Stimulated activated CD4-positive, alpha-beta T cell treated with anti-CD3 and anti-CD28 coated beads, Interleukin-4, amount 100 ng/mL, for 24 hours (primary cell): ENCODE data around the gene DCST2.
"Not testable (repeated sequence)": the region's sequence is repeated elsewhere in the genome, so short reads cannot be mapped to it uniquely, and the experiment has no call there.

Experiments used
- DNase-seq: peaks from one replicate; pipeline ENCODE4 v3.0.0-alpha.2; 2020

Gene DCST2

DNA sequence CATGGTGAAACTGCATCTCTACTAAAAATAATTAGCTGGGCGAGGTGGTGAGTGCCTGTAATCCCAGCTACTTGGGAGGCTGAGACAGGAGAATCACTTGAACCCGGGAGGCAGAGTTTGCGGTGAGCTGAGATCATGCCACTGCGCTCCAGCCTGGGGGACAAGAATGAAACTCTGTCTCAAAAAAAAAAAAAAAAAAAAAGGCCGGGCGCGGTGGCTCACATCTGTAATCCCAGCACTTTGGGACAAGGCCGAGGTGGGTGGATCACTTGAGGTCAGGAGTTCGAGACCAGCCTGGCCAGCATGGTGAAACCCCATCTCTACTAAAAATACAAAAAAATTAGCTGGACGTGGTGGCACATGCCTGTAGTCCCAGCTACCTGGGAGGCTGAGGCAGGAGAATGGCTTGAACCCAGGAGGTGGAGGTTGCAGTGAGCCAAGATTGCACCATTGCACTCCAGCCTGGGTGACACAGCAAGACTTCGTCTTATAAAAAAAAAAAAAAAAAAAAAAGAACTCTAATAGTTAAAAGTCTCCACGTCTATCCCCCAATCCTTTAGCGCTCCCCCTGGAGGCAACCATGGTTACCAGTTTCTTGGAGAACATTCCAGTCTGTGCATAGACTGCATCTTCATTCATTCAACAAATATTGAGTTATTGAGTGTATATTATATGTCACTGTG lies 38.1 kb downstream of the DCST2 start:
- DNase-seq: not testable (repeated sequence)

DNA sequence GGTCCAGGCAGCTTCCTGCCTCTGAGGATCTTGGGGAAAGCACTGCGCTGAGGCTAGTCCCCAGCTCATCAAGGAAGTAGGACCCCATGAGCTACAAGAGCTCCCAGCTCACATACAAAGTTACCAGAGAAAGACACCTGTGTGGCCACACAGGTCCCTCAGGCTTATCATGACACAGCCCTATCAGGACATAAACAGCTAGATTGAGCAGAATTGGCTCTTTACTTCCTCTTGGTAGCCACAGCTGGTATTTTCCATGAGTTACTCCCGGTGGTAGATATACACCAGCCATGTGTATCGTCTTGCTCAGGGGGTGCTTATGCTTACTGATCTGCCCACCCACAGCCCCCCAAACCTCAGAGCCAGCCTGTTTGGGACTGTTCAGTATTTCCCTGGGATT lies 39.0 kb downstream of the DCST2 start:
- no peak for DNase-seq

DNA sequence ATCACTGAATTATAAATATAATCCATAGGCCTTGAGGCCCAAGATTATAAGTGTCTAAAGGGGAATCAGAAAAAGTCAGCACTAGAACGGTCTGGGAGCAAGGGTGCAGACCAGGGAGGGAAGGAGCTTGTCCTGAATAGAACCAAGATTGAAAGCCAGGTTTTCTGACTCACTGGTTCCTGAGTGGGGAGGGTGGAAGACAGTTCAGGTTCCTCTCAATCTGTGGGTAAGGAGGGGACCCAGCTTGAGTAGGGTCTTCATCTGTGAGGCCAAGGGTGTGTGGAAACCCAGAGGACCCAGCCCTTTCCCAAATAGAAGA lies 39.4 kb downstream of the DCST2 start:
- DNase-seq: no peak

DNA sequence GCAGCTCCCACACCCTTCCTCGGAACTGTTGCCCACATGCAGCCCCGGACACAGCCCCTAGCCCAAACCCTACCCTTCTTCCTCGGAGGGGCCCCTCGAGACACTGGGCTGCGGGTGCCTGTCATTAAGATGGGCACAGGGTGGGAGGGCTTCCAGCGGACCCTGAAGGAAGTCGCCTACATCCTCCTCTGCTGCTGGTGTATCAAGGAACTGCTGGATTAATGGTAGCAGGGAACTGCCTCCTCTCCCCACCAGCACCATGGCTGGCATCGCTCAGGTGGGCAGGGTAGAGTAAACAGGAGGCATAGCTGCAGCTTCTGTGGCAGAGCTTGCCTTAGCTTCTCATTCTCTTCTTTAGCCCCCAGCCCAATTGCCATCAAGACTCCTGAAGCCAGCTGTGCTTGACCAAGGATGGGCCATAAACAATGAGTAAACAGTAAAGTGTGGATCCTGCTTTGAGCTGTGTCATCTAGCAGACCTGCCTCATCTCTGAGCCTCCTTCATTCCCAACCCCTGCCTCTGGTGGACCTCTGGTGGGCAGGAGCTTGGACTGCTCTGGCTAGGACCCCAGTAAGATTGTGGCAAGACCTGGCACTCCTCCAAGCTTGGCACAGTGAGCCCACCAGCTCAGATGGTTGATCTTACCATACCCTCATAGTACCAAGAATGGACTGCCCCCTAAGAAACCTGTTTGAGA lies 39.9 kb downstream of the DCST2 start, which contains the start of gene LENEP:
TSS of gene LENEP (plus strand) at position 15 of the 697 bp plus-strand sequence. CDS start at position 37, 22 bp downstream.
- DNase-seq: no peak

DNA sequence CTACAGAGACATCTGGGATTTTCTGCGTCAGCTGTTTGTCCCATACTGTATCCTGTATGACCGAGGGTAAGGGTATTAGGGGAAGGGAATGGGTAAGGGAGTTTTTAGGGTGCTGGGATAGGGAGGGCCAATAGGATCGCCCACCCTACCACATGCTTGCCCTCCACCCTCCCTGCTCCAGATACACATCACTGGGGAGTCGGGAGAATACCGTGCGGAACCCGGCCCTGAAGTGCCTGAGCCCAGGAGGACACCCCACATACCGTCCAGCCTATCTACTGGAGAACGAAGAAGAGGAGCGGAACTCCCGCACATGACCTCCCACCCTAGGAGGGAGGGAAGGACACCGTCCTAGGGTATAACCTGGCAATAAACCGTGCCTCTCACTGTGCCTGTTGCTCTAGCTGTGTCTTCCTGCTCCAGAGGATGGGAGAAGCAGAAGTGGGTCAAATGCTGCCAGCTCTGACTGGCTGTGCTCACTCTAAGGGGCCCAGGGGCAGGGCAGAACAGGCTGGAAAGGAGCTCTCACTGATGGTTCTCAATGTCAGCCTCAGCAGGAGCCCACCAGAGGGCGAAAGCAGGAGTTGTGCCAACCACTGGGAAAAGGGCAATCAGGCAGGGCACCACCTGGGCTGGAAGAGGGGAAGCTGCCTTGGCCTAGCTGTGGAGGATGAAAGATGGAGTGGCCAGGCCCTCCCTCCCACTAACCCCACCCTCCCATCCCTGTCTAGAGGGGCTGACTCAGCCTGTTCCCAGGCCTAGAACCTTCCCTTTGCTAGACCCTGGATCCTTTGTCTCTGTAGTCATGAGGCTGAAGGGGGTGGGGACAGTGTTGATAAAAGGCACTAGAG lies 40.6 kb downstream of the DCST2 start:
- no peak for DNase-seq

DNA sequence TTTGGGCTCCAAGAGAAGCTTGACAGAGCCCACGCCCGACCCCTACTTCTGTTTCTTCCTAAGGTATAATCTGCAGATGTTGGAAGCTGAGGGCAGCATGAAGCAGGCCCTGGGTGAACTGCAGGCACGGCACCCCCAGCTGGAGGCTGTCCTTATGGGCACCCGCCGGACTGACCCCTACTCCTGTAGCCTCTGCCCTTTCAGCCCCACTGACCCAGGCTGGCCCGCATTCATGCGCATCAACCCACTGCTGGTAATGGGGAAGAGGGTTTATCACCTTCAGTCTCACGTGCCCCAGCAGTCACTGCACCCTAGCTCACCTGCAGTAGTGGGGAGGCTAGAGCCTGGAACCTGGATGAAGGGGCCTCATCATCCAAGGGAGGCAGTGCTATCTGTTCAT lies 43.3 kb downstream of the DCST2 start:
- DNase-seq: no peak

DNA sequence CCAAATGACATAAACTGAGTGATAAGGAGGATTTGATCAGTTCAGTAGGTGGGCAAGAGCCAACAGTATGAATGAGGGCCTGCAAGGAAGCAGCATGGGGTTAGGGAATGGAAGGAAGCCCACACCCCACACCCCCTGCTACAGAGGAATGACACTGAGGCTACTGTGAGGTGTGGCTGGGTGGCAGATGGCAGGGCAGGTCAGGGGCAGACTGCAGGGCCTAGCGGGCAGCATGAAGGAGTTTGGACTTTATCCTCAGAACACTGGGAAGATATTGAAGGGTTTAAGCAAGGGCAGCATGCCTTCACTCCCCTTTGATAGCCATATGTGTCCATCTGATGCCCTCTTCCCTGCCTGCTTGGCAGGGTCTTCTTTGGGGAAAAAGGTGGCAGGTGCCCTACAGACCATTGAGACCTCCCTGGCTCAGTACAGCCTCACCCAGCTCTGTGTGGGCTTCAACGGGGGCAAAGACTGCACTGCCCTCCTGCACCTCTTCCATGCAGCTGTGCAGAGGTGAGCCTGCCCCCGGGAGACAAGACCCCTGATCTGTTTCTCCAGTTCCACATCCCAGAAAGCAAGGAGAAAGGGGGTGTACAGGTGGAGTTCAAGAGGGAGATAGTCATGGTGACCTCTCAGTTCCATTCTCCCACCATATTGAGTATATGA lies 44.3 kb downstream of the DCST2 start:
- no peak for DNase-seq

DNA sequence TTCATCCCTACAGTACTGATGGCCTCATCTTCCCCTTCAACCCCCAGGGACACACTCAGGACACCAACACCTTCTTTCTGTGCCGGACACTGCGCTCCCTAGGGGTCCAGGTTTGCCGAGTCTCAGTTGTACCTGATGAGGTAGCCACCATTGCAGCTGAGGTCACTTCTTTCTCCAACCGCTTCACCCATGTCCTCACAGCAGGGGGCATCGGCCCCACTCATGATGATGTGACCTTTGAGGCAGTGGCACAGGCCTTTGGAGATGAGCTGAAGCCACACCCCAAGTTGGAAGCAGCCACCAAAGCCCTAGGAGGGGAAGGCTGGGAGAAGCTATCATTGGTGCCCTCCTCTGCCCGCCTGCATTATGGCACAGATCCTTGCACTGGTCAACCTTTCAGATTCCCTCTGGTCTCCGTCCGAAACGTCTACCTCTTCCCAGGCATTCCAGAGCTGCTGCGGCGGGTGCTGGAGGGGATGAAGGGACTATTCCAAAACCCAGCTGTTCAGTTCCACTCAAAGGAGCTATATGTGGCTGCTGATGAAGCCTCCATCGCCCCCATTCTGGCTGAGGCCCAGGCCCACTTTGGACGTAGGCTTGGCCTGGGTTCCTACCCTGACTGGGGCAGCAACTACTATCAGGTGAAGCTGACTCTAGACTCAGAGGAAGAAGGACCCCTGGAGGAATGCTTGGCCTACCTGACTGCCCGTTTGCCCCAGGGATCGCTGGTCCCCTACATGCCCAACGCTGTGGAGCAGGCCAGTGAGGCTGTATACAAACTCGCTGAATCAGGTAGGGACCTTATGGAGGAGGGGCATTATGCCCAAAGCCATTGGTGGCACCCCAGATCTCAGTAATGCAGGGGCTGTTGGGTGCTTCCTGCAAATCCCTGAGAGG lies 45.3 kb downstream of the DCST2 start:
- DNase-seq: no peak

DNA sequence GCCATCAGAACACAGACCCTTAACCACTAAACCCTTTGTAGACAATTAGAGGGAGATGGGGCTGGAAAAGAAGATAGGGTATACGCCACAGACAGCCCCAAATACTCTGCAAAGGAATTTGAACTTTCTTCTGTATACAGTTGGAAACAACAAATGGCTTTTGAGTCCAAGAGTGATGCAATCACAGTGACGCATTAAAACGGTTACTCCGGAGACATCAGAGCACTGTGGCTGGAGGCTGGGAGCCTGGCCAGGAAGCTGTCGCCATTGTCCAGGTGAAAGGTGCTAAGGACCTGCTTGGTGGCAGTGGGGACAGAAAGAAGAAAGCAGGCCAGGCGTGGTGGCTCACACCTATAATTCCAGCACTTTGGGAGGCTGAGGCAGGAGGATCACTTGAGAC lies 46.3 kb downstream of the DCST2 start:
- DNase-seq: no peak

DNA sequence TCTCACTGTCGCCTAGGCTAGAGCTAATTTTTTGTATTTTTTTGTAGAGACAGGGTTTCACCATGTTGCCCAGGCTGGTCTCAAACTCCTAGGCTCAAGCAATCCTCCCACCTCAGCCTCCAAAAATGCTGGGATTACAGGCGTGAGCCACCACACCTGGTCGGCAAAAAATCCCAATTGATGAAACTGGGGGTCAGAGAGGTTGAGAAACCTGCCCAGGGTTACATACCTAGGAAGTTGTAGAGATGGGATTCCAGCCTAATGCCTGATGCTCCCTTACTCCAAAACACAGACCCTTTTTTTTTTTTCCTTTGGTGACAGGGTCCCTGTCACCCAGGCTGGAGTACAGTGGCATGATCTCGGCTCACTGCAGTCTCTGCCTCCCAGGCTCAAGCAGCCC lies 46.8 kb downstream of the DCST2 start:
- DNase-seq: not testable (repeated sequence)

DNA sequence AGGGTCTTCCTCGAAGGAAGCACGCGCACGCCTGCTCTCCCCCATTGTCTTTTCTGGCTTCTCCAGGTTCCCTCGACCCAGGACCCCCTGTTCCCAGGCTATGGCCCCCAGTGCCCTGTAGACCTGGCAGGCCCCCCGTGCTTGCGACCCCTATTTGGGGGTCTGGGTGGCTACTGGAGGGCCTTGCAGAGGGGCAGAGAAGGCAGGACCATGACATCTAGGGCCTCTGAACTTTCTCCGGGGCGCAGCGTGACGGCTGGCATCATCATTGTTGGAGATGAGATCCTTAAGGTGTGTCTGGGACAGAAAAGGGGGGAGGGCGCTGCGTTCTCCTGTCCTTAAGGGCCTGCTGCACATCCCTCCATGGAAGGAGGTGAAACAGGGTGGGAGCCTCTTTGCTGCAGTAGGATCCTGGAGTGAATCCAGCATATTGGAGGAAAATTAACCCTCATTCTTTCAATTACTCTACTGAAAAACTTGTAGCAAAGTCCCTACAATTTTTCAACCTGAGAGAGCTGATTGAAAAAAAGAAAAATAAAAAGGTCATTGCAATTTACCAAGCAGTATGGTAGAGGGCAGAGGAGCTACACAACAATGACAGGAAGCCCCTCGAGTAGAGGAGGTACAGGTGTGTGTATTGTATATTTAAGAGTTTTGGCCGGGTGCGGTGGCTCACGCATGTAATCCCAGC lies 49.7 kb downstream of the DCST2 start:
- DNase-seq: no peak

DNA sequence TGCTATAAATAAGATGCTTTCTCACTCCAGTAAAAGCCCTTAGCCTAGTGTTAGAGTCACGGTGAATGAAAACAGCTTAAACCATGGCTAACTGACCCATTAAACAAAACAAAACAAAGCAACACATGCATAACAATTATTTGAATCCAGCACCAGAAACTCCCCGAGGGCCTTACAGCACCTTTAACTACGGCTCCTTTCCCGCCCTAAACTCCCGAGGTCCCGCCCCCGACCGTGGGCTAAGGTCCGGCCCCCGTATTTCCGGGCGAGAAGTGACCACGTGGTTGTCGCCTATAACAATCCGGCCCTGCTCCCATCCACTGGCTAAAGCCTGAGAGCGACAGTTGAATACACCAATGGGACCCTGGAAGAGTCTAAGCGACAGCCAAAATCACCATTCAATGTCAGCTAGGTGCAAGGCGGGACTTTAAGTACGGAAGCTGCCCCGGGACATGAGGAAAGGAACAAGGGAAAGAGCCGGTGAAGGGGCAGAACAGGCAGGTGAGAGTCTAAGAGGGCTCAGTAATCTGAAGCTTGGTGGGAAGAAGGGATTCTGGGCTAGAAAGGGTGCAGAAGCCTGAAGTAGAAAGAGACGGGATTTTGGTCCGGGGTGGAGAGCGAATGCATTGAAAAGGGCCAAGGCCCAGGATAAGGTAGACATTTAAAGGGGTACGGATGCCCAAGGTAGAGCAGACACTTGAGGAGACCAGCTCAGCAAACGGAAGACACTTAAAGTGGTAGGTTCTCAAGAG lies 50.5 kb downstream of the DCST2 start, which contains the start of gene FLAD1:
TSS of gene FLAD1 (plus strand) at position 448 of the 752 bp plus-strand sequence. CDS start 351 bp downstream, outside the sequence.
- DNase-seq: peak; percentile 98

DNA sequence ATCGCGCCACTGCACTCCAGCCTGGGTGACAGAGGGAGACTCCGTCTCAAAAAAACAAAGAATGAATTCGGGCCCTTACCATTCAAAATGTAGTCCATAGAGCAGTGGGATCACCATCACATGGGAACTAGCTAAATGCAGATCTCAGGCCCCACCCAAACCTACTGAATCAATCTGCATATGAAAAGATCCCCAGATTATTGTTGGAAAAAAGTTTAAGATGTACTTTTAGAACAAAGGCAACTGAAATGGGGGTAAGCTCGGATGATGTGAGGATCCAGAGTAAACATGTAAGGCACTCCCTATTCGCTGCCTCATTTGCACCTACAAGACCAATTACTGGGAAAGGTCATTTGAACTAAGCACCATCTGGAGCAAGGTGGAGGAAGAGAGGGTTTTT lies 51.2 kb downstream of the DCST2 start:
- DNase-seq: no peak

DNA sequence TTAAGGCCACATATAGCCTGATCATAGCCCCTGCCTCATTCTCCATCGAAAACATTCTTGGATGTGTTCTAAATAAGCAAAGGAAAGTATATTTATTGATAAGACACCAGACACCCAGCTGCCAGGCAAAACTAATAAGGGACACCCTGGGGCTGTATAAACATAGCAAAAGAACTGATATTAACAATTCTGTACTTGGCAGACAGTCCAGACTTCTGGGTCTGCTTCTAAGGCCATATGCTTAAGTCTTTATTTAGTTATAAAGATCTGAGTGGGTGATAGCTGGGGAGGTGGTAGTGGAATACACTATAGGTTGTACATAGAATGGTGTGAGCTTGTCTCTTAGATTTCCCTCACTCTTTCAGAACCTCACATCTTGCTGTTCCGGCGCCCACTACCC lies 55.2 kb downstream of the DCST2 start:
- DNase-seq: no peak

DNA sequence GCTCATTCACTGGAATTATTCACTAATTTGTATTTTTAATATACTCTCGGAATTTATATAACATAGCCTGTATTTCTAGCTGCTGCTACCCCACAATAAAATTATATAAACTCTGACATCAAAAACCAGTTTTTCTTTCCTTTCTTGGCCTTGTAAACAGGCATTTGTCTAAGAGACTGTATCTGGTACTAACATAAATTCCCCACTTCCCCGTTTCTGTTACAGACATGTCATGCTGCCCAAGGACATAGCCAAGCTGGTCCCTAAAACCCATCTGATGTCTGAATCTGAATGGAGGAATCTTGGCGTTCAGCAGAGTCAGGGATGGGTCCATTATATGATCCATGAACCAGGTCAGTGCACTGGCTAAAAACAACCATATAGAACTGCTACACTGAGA lies 55.8 kb downstream of the DCST2 start:
- not testable (repeated sequence) for DNase-seq

DNA sequence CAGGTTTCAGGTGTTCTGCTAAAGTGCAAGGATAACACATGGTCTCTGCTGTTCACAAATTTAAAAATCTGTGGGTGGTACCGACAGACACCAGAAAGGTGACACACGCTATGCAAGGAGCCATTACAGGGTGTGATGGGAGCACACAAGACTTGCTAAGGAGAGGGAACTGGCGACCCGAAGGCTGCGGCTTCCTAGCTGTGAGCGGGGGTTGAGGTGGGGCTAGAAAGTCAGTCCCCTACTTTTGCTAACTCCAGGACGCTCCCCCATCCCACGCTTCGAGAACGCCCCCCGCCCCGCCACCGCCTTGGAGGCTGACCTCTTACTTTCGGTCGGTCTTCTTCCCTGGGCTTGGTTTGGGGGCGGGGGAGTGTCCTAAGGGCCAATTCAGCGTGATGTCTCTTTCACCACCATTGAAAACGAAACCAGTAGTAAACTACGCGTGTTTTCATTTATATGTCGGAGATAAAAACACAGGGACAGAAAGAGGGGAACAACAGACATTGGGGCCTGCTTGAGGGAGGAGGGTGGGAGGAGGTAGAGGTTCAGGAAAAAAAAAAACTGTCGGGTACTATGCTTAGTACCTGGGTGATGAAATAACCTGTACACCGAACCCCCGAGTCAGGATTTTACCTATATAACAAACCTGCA lies 58.0 kb downstream of the DCST2 start:
- DNase-seq: peak; percentile 63

DNA sequence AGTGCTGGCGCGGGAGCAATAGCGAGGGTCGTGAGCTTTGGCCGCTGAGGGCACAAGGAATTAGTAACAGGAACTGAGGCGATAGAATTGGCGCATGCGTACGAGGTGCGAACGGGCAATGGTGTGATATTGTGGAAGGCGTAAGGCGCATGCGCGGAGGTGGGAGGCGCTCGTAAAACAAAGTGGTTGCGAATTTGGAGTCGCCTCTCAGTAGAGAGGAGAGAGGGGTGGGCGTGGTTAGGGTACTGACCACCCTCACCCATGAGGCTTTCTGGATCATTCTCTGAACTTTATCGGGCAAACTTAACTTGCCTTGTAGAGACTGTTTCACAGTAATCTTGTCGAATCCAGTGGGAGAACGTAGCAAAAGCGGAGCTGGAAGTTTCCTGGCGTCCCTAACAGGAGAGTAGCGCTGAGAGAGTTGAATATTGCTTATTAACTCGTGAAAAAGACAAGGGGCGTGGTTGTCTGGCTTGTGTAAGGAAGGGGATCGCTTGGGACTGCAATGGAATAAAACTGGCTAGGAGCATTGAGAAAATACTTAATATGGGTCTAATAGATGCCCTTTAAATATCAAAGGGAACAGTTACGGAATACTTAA lies 58.7 kb downstream of the DCST2 start:
- peak; percentile 95 for DNase-seq

DNA sequence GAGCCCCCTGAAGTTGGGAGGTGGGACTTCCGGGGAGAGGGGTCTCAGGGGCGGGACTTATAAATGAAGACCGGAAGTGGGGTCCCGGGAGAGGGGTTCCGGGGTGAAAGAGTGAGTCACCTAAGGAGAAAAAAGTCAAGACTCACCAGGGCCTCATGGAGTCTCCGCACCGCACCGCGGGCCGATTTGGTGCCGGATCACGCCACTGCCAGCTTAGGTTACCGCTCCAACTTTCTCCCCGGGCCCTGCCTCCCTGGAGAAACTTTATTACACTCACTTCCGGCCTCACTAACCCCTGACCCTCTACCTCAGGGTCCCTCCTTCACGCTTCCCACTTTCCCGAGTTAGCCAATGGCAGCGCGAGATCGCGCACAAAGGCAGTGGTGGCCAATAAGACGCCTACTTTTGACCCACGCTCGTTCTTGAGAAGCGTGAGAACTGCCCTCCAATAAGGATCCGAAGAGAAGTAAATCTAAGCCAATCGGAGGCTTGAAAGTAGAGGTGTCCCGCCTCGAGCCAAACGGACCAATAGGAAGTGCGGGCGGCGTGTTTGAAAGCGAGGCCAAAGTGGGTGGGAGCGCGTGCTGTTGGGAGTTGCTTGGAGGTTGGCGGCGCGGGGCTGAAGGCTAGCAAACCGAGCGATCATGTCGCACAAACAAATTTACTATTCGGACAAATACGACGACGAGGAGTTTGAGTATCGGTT lies 59.3 kb downstream of the DCST2 start, which contains the start of gene CKS1B:
TSS of gene CKS1B (plus strand) at position 580 of the 706 bp plus-strand sequence. CDS start at position 645, 65 bp downstream.
- peak; percentile 96 for DNase-seq
